Stimulated activated CD8-positive, alpha-beta memory T cell treated with anti-CD3 and anti-CD28 coated beads, Interleukin-2, amount 100 ng/mL, for 1 hour (primary cell): ENCODE measurements around the gene PAPPA.

Experiments used
- DNase-seq, 2 donors: peaks; one replicate each; pipeline ENCODE4 v3.0.0-alpha.2; 2020; ENCODE audit warnings: low read depth in 2 of 2

PAPPA gene

DNA sequence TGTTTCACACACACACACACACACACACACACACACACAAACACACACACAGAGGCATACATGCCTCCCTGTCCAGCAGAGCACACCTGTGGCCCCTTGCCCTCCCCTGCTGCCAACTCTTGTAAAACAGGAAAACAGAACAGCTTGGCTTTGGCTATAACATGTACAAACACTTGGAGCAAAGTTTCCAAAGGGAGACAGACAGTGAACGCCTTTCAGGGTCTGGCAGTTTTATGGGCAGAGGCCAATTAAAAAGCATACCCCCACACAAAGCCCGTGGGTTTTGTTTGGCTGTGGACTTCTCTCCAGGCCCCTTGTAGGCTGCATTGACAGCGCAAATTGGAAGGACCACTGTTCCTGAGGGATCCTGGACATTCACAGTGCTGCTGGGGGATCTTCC lies 265.6 kb downstream of the PAPPA start:
- DNase-seq, result no peak

DNA sequence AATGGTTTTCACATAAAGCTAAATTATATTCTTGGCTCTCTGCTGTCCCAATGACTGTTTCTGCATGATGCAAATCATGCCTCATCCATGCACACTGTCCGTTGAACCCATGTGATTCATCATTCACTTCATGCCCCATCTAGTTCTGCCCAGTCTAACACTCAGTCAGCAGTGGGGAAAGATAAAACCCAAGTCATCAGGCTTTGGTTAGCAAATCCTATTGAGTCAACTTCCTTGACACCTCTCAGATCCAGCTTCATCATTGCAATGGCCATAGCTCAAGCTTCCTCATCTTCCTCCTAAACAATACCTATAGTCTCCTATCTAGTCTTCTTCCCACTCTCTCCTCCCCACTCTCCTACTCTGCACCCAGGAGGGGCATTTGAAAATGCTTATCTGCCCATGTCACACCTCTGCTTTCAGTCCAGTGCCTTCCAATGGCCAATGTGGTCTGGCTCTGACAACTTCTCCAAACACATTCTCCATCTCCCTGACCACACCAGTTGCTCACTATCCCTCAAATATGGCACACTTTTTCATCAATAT lies 267.5 kb downstream of the PAPPA start:
- no peak for DNase-seq

DNA sequence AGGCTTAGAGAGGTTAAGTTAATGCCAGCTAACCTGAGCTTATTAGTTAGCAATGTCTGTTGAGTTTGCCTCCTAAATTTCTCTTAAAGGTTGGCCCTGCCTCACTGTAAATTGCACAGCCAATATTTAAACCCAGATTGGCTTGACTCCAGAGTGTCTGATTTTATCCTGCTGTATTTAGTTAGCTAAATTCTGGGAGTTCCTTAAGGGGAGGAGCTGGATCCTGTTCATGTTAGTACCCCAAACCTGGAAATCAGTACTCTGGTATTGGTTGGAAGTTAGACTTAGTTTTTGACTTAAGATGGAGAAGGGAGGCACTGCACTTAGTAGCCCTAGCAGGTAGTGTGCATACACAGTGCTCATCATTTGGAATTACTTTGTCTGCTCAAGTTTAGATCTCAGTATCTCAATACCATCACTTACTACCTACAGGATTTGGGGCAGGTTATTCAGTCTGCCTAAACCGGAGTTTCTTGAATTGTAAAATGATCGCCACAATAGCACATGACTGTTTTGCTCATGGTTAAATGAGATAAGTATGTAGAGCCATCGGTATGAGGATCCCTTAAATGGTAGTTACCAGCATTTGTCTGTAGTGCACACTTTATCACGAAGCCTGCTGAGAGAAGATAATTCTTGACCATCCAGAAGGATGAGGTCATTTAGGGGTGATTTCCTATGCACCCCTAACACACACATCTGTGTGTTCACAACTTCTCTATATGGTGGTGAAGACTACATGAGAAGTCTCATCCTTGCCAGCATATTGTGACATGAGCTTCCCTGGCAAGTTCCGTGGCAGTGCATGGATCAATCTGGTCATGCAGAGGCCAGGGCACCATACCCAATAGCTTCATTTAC lies 268.8 kb downstream of the PAPPA start:
- no peak for DNase-seq

DNA sequence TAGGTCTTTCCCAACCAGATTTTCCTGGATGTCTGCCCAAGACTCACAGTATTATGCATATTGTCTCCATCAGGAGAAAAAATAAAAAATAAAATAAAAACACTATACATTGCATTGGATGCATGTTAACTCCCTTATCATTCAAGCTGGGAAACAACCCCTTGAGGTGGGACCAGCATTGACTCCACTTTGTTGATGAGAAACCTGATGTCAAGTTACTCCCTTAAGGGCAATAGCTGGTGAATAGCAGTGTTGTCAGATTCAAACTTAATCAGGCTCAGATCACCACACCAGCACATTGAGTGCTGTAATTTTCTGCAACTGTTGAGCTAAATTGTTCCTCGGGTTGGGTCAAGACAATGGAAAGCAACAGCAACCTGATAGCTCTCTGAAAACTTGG lies 269.6 kb downstream of the PAPPA start:
- DNase-seq, result no peak

DNA sequence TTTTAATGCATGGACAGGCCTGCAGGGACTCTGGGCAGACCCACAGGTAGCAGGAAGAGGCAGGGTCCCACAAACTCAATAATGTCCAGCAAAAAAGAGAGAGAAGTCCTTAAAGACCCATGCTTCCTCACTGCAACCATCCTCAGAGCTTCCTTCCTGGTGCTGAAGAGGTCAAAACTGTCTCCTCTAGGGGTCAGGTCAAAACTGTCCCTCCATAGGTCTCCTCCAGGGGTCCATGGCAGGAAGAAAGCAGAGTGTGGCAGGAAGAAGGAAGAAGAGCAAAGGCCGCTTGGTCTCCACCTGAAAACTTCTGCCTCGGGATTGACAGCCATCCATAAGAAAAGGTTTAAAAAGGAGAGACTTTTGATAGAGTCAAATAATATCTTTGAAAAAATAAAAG lies 271.7 kb downstream of the PAPPA start:
- no peak for DNase-seq

DNA sequence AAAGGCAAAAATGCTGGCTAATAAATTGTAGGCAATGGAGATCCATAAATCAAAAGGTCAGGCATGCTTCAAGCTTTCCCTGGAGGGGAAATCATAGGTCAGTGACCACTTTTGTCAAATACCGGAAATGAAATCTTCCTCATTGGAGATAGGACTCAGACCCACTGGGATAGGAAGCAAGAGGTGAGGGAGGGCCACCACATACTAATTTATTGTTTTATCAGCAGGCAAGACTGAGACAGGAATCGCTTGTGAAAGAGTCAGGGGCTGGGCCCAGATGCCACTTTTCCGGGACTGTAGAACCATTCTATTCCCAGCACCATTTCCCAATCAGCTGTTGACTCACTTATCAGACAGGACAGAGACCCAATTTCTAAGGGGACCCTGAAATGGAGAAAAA lies 277.3 kb downstream of the PAPPA start:
- no peak for DNase-seq

DNA sequence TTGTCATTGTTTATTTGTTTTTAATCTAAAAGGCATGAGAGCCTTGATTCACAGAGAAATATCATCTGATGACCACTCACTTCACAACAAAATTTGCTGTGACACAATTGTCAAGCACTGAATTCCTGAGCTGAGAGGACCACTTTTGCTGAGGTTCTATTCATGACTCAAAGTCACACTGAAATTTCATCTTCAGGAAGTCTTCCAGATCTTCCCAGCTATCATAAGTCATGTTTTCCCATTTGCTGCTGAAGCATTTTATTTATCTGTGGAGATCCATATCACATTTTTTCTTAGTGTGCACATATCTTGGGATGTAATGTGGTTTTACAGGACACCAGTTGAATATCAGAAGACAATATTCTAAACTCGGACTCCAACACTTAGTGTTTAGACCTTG lies 278.5 kb downstream of the PAPPA start:
- DNase-seq, result no peak

DNA sequence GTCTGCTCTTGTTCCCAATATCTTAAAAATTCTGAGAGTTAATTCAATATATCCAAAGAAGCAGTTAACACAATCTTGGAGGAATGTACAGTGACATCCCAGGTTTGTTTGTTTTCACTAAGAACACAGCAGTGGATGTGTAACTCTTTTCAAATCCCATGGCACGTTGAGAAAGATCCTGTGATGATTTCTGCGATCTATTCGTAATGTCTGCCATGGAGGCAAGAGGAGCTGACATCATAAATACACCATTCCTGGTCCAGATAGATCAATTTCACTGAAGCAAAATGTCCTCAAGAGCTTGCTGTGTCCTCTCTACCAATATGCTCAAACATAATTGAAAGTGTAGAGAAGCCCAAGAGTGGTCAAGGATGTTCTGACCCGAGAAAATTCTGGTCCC lies 280.7 kb downstream of the PAPPA start:
- no peak for DNase-seq

DNA sequence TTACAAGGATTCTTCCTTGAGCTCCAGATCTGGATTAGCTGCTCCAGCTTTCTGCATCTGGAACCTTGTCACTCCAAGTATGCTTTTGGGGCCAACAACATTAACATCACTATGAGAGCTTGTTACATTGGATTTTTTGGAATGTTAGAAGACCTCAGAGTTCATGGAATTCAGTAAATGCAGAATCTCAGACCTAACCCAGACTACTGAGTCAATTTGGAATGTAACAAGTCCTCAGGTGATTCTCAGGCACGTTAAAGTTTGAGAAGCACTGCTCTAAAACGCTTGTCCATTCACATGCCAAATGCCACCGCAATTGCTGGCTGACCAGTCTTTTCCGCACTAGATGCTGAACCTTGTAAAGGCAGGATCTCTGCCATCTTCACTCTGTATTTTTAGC lies 282.1 kb downstream of the PAPPA start:
- DNase-seq, result no peak

DNA sequence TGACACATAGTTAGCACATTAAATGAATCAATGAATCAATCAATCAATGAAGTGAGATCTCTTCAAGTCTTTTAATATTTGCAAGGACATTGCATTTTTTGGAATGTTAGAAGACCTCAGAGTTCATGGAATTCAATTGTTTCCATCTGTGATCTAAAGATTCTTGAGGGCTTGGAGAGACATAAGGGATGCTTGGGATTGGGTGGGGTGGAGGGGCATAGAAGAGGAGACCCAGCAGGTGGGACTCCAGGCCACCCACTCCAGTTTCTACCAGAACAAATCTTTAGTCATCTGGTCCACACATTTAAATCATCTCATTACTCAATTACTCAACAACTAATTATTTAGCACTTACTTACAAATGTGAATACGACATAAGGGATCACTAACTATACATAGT lies 282.5 kb downstream of the PAPPA start:
- no peak for DNase-seq

DNA sequence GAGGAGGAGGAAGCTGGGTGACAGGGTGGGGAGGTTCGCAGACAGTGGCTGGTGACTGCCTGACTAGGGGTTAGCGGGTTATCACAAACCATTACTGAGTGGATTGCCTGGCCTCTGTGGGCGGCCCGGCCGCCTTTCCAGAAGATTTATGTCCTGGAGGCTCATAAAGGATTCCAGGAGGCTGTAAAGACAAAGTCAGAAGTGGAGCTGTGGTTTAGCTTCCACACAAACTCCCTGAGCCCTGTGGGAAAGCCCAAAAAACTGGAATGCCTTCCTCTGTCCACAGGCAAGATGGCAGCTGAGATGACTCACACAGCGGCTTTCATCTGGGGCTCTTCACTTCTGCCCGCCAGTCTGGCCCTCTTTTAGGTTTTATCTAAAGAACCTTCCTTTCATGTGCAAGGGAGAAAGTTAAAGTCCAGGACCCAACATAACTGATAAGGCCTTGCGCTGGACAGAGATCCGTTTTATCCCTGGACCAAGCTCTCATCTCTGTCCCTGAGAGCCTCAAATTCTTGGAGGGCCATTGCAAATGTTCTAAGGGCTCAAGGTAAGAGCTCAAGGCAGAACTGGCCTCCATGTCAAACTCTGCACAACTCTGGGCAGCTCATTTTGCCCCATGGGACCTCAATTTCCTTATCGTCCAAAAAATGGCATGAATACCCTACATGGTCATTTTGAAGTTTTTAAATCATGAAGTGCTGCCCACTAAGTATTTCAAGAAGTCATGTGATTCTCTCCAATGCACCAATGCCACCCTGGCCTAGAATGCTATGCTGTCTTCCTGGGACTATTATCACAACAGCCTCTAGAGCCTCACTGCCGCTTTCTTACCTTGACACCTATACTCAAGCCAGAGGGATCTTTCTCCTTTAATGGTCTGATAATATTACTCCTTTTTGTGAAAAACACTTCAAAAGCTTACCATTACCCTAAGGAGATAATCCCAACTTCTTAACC lies 284.1 kb downstream of the PAPPA start:
- DNase-seq, result no peak

DNA sequence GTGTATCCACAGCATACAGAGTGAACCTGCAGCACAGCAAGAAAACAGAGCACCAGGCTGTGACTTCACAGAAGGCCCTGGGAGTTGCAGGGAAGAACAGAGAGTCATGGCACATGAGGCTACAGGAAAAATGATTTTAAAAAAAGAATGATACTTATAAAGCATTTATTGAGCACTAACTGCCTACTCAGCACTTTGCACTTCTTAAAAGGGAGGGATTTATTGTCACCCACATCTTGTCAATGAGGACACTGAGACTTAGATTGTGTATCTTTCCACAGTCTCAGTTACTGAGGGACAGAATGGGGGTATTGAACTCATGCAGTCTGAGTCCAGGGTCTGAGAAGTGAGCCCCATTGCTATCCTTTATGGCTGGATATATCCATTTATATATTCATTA lies 288.9 kb downstream of the PAPPA start:
- DNase-seq, result no peak

DNA sequence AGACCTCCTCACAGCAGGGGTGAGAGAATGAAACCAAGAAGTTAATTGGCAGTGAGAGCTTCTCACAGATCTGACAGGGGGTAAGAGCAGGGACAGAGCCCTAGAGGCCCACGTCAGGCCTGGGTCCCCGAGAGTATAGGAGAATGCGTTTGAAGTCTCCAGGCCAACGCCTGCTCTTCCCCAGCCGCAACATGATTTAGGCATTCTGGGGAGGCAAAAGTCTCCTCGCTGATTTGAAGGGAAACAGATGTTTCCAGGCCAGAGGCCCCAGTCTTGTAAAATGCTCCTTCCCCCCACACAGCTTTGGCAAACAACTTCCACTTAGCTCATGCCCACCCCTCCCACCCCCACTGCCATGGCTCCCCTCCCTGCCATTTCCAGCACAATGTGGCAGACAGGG lies 294.3 kb downstream of the PAPPA start:
- no peak for DNase-seq

DNA sequence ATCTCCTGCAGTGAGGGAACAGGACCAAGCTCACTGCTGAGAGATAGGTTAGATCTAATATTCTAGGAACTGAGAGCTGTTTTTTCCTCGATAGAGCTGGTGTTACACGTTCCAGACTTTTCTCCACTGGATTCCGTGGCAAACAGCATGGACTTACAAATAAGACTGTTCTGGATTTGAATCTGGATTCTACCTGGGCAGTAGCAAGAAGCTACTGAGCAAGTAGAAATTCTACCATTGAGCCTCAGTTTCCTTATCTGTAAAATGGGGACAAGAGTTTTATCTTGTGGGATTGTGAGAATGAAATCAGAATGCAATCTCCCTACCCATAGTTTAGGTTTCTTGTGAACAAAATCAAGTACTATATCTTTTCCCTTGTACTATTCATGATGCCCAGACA lies 294.8 kb downstream of the PAPPA start:
- no peak for DNase-seq

DNA sequence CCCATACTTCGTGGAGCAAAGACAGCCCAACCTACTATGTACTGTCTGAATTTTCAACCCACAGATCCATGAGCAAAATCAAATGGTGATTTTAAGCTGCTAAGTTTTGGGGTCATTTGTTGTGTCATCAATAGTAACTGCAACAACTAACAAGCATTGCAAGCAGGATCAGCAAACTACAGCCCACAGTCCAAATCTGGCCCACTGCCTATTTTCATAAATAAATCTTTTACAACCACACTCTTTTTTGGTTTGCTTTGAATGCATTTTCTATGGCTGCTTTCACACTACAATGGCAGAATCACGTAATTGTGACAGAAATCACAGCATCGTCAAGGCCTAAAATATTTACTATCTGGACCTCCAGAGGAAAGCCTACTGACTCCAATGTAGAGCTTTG lies 296.4 kb downstream of the PAPPA start:
- no peak for DNase-seq

DNA sequence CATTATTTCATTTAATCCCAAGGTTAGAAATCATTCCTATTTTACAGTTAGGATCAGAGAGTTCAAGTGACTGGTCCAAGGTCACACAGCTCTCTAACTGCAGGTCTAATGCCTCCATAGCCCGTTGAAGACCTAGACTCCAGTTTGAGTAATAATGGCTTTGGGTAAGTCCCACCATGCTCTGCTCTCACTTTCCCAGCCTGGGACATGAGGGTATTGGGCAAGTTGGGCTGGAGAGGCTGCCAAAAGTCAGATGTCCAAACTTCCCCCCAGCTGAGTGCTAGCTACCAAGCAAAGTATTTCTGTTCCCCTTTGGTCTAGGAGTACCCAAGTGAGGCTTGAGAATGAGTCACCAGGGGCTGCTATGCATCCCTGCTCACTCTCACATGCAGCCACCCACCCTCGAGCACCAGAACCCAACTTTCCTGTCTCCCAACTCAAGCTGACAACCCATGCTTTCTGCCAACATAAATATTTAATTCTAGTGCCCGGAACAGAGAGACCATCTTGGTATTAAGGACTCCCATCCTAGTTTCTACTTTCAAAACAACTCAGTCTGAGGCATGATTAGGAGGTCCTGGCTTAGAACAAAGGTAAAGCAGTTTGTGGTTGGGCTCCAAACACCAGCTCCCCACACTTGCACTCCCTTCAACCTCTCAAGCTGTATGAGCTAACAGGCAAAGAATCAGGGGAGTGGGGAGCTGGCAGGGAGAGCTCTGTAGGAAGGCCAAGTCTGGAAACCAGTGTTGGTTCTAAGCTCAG lies 297.0 kb downstream of the PAPPA start:
- no peak for DNase-seq

DNA sequence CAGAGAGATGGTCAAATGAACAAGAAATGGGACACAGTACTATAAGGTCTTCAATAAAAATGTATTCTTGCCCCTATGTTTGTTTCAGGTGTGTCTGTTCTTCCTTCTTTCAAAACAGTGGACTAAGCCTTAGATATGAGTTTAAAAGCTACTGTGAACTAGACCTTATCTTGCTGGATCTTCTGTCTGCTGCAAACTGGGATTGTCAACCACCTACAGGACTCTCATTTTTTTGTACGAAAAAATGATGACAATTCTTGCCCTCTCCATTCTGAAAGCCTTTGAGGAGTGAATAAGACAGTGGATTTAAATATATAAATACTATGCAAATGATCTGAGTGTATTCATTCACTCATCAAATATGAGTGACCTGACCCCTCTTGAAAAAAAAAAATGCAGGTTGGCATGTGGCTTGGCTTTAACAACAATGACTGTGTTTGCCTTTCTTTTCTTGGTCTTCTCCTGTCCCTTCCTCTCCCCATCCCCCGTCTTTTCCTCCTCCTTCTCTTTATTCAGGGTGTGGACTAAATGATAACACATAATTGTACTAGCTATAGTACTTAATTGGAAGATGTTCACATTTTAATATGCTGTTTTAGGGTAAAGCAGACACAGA lies 298.0 kb downstream of the PAPPA start:
- no peak for DNase-seq
